CD4-positive, alpha-beta T cell treated with Interleukin-17A for 4 hours (primary cell): ENCODE results near the gene CERS6.
"Not testable (repeated sequence)": the region's sequence is repeated elsewhere in the genome, so short reads cannot be mapped to it uniquely, and the experiment has no call there.

Experiments
- DNase-seq: peaks from one replicate; pipeline ENCODE4 v3.0.0-alpha.2; 2020; ENCODE audit warnings: mixed read lengths

The CERS6 gene

GRCh38 chr2:168787782-168788376 is 331.8 kb downstream of the CERS6 start:
- no peak for DNase-seq

GRCh38 chr2:168789776-168790175 is 333.7 kb downstream of the CERS6 start:
- no peak for DNase-seq

- DNase-seq, result no peak
Observed at GRCh38 chr2:168790226-168790902, 334.3 kb downstream of the CERS6 start.

- DNase-seq, result not testable (repeated sequence)
Observed at GRCh38 chr2:168791140-168791539, 335.1 kb downstream of the CERS6 start.

- DNase-seq, result no peak
Observed at GRCh38 chr2:168793596-168793995, 337.5 kb downstream of the CERS6 start.

GRCh38 chr2:168794968-168795367 is 338.9 kb downstream of the CERS6 start:
- no peak for DNase-seq

- no peak for DNase-seq
Observed at GRCh38 chr2:168796090-168796577, 340.1 kb downstream of the CERS6 start.

GRCh38 chr2:168796583-168797285 is 340.7 kb downstream of the CERS6 start:
- no peak for DNase-seq

GRCh38 chr2:168797286-168797655 is 341.2 kb downstream of the CERS6 start:
- DNase-seq, result no peak

- no peak for DNase-seq
Observed at GRCh38 chr2:168798076-168798887, 342.2 kb downstream of the CERS6 start.

- DNase-seq, result no peak
Observed at GRCh38 chr2:168798888-168799410, 342.9 kb downstream of the CERS6 start.

GRCh38 chr2:168801471-168801870 is 345.4 kb downstream of the CERS6 start:
- DNase-seq, result no peak

- DNase-seq, result no peak
Observed at GRCh38 chr2:168801961-168802858, 346.1 kb downstream of the CERS6 start, which contains the start of gene NOSTRIN. Gene NOSTRIN (plus strand): TSS chr2:168802637. CDS start chr2:168802647, 10 bp downstream.

- no peak for DNase-seq
Observed at GRCh38 chr2:168802859-168803725, 347.0 kb downstream of the CERS6 start.

- DNase-seq, result no peak
Observed at GRCh38 chr2:168804214-168804613, 348.1 kb downstream of the CERS6 start.

- no peak for DNase-seq
Observed at GRCh38 chr2:168805615-168806014, 349.5 kb downstream of the CERS6 start.

- DNase-seq, result no peak
Observed at GRCh38 chr2:168809537-168809936, 353.5 kb downstream of the CERS6 start.

- no peak for DNase-seq
Observed at GRCh38 chr2:168810235-168810634, 354.2 kb downstream of the CERS6 start.

- DNase-seq, result no peak
Observed at GRCh38 chr2:168811696-168812095, 355.6 kb downstream of the CERS6 start.

- no peak for DNase-seq
Observed at GRCh38 chr2:168814046-168814445, 358.0 kb downstream of the CERS6 start.
